Breast epithelium (tissue), 4 donors: Measurements from ENCODE around the gene LRFN4. TPM values are rescaled to one million over a fixed set of nuclear protein-coding genes. Genes with fewer than 3 reads are reported as not detected.

ENCODE experiments used
- DNase-seq, 2 donors: peaks; one replicate each; pipeline ENCODE4 v3.0.0-alpha.2; 2019; ENCODE audit warnings: low spot score in 2 of 2
- H3K27ac ChIP-seq, 2 donors: fragments of 200-600 bp; sonication (generic) in 1 of 2; one replicate each; pipeline ENCODE4 v1.5.1; 2016 to 2019; ENCODE audit warnings: mild to moderate bottlenecking in 1 of 2
- H3K27me3 ChIP-seq, 2 donors: fragments of 200-600 bp; sonication (generic) in 1 of 2; one replicate each; pipeline versions ENCODE4 v1.5.1 to v1.6.0; 2017 to 2019; ENCODE audit warnings: control low read depth in 1 of 2, mild to moderate bottlenecking in 1 of 2
- H3K36me3 ChIP-seq: fragments of 200-600 bp; one replicate; pipeline ENCODE4 v1.5.1; 2019
- H3K4me1 ChIP-seq, 2 donors: fragments of 200-600 bp; sonication (generic); one replicate each; pipeline ENCODE4 v1.5.1; 2016 to 2019; ENCODE audit warnings: control low read depth in 1 of 2
- H3K4me3 ChIP-seq, 3 donors: fragments of 200-600 bp; sonication (generic); 1 replicate in 2 of 3; 2 replicates in 1 of 3; pipeline ENCODE4 v1.5.1; 2016 to 2019; ENCODE audit warnings: mild to moderate bottlenecking in 3 of 3, moderate library complexity in 2 of 3
- H3K9me3 ChIP-seq, 2 donors: fragments of 200-600 bp; sonication (generic) in 1 of 2; one replicate each; pipeline ENCODE4 v1.5.1; 2016 to 2019; ENCODE audit warnings: control low read depth in 1 of 2
- POLR2A ChIP-seq: fragments of 450-650 bp; IDR thresholded peaks from one replicate; pipeline ENCODE4 v1.6.1; 2016; ENCODE audit warnings: antibody characterized with exemption, mild to moderate bottlenecking, moderate library complexity
- POLR2AphosphoS5 ChIP-seq, 3 donors: sonication (generic); formaldehyde crosslinking; IDR thresholded peaks; one replicate each; pipeline ENCODE4 v1.6.1; 2017; ENCODE audit warnings: antibody characterized with exemption in 3 of 3
- intact Hi-C: fragments of 100-400 bp; cut with DNase I; formaldehyde crosslinking; loops from one replicate; pipeline ENCODE4 v1.15.1; 2023; ENCODE audit warnings: low total_unique reads
- total RNA-seq, 3 donors: library from RNA; depleted of rRNA; stranded (reverse); fragments of >200 nt; gene quantifications; one replicate each; pipeline ENCODE4 v1.1.0, GENCODE V29; 2016
- TF ChIP-seq, protein P1 (sequence below), 3 donors: fragments of 450-650 bp; IDR thresholded peaks; one replicate each; pipeline ENCODE4 v1.5.1; 2016 to 2017; ENCODE audit warnings: antibody characterized with exemption in 3 of 3, mild to moderate bottlenecking in 3 of 3, moderate library complexity in 3 of 3

Gene LRFN4
- total RNA-seq, 3 donors from 2014 or later: 5.2 to 14.4 (median 11.7) TPM

DNA sequence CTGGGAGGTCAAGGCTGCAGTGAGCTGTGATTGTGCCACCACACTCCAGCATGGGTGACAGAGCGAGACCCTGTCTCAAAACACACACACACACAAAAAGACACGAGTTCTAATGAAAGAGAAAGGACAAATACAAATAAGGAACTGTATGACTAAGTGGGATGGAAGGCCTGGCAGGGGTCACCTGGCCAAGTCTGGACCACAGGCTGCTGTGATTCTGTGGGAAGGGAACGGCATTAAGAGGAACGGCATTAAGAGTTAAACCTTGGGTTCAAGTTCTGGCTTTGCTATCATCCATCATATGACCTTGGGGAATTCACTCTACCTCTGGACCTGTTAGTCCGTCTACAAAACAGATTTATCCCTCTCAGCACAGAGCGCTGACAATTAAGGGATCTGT lies 47.7 kb downstream of the LRFN4 start:
- intact Hi-C loops: no loop called here
- Histone ChIP-seq H3K9me3 (no peaks in the 10 kb centered on the region), H3K36me3 (no peaks in the 10 kb centered on the region), H3K4me1 (no peaks in the 10 kb centered on the region), H3K27me3 (no peaks in the 10 kb centered on the region), H3K4me3 (no peak overlapping the region), H3K27ac (no peak overlapping the region)
- DNase-seq: no peak
- TF ChIP-seq POLR2AphosphoS5 (IDR thresholded peaks at IDR 0.05) (no peak), POLR2A (no peak)
- TF ChIP-seq, protein P1, sequence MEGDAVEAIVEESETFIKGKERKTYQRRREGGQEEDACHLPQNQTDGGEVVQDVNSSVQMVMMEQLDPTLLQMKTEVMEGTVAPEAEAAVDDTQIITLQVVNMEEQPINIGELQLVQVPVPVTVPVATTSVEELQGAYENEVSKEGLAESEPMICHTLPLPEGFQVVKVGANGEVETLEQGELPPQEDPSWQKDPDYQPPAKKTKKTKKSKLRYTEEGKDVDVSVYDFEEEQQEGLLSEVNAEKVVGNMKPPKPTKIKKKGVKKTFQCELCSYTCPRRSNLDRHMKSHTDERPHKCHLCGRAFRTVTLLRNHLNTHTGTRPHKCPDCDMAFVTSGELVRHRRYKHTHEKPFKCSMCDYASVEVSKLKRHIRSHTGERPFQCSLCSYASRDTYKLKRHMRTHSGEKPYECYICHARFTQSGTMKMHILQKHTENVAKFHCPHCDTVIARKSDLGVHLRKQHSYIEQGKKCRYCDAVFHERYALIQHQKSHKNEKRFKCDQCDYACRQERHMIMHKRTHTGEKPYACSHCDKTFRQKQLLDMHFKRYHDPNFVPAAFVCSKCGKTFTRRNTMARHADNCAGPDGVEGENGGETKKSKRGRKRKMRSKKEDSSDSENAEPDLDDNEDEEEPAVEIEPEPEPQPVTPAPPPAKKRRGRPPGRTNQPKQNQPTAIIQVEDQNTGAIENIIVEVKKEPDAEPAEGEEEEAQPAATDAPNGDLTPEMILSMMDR (IDR thresholded peaks at IDR 0.05): no peak

DNA sequence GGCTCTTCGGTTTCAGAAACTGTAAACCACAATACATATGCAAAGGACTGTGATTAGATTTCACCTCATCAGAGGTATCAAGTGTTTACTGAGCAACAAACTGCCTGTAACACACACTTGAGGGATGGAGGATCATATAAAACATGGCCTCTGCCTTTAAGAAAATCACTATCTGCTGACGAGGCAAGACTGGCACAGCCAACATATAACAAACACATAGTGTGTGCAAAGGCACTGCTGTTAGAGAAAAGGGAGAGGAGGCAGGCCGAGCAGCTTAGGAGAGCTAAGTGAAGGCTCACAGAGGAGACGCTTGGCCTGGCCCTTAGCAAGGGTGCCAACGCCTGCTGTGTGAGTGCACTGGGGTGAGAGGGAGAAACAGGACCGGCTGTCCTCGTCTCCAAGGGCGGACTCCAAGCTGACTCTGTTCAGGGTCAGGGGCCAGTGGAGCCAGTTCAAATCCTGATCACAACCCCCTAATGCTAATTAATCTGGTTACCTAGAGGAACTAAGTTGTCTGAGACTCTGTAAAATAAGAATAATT lies 48.2 kb downstream of the LRFN4 start:
- Histone ChIP-seq H3K9me3 (no peaks in the 10 kb centered on the region), H3K27ac (no peak overlapping the region), H3K4me3 (no peak overlapping the region), H3K4me1 (no peaks in the 10 kb centered on the region), H3K27me3 (no peaks in the 10 kb centered on the region), H3K36me3 (no peaks in the 10 kb centered on the region)
- TF ChIP-seq POLR2AphosphoS5 (IDR thresholded peaks at IDR 0.05) (no peak), POLR2A (no peak)
- TF ChIP-seq, protein P1 (IDR thresholded peaks at IDR 0.05): no peak
- intact Hi-C loops: no loop called here
- no peak for DNase-seq

DNA sequence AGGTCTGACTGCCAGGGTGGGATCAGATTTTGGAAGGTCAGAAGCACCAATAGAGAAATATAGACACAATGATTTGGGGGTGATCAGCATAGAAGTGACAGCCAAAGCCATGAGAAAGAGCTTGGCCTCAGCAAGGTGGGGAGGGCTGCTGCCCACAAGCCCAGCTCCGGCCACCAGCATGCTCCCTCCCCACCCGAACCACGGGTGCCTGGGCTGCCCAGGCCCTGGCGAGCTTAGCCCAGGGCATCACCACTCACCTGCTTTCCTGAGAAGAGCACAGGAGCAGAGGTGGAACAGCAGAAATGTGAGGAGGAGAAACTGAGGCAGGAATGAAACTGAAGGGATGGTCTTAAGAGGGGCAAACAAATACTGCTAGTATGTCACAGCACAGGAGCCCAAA lies 48.8 kb downstream of the LRFN4 start:
- intact Hi-C loops: no loop called here

DNA sequence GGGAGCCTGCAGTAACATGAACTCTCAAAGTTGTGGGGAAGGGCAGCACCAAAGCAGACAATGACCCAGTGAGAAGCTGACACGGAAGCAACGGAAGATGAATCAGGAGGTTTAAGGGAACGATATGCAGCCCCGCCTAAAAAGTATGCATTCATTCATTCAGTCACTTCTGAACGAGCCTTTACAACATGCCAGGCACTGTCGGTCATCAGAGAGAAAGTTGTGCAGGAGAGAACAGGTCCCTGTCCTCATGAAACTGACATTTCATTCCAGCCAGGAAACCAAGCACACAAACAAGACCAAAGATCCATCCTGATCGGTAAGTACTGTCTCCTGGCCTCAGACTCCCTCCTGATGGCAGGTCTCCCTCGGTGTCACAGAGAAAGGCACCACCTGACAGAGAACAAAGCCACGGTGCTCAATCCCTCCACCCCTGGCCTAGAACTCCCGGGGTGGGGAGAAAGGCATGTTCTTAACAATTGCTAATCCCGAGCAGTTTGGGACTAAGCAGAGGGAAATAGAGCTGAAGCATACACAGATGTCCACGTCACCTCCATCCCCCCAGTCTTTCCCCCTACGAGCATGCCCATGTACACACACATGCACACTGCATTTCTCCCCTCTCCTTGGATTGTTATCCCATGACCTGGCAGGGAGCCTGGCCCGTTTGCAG lies 49.3 kb downstream of the LRFN4 start:
- H3K36me3 ChIP-seq: no peaks in the 10 kb centered on the region
- DNase-seq: peak in 1 of 2 donors; percentile 32
- H3K4me1 ChIP-seq: no peaks in the 10 kb centered on the region
- H3K27ac ChIP-seq: peak overlapping the region; percentile 52 to 76
- no peak overlapping the region for H3K4me3 ChIP-seq
- H3K9me3 ChIP-seq: no peaks in the 10 kb centered on the region
- no peaks in the 10 kb centered on the region for H3K27me3 ChIP-seq
- intact Hi-C loops: no loop called here
- TF ChIP-seq POLR2A (no peak), POLR2AphosphoS5 (IDR thresholded peaks at IDR 0.05) (no peak)
- TF ChIP-seq, protein P1 (IDR thresholded peaks at IDR 0.05): no peak

More for the DNA sequence above, 48.8 kb downstream of the LRFN4 start:
- Histone ChIP-seq H3K27me3 (no peaks in the 10 kb centered on the region), H3K27ac (peak overlapping the region; percentile 52 to 76), H3K4me3 (no peak overlapping the region), H3K4me1 (no peaks in the 10 kb centered on the region), H3K36me3 (no peaks in the 10 kb centered on the region), H3K9me3 (no peaks in the 10 kb centered on the region)
- no peak for DNase-seq
- TF ChIP-seq POLR2AphosphoS5 (IDR thresholded peaks at IDR 0.05) (no peak), POLR2A (no peak)
- TF ChIP-seq, protein P1 (IDR thresholded peaks at IDR 0.05): no peak
